ENCODE data around the gene TLE1. TPM values are rescaled to one million over a fixed set of nuclear protein-coding genes. Genes with fewer than 3 reads are reported as not detected.
A peak's percentile ranks its signal among the peaks of the same experiment; 100 is the strongest.

The TLE1 gene
- total RNA-seq, 1 donor from 2014 or later = 79.4 TPM

DNA sequence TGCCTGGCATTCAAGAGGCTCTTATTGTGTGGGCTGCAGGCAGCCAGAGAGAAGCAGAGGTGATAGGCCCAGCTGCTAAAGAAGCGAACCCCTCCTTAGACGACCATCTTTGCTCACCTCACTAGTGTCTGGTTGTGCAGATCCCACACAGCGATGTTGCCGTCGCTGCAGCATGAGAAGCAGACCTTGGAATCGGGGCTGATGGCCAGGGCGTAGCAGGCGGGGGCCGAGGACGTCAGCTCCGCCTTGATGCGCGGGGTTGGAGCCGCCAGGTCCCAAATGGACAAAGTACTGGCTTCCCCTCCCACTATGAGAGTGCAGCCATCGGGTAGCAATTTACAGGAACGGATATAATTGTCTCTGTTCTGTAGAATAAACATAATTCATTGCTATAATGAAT, 98.7 kb downstream of the TLE1 start:
- Mint-ChIP-seq H3K36me3 (ENCODE audit: low read depth, unreplicated experiment) (peaks cover 65% of the 10 kb centered on the region), H3K4me3 (ENCODE audit: unreplicated experiment) (no peak overlapping the region), H3K27ac (ENCODE audit: unreplicated experiment) (no peak overlapping the region), H3K27me3 (ENCODE audit: unreplicated experiment) (peaks cover 10% of the 10 kb centered on the region), H3K9me3 (ENCODE audit: unreplicated experiment) (no peaks in the 10 kb centered on the region), H3K4me1 (ENCODE audit: unreplicated experiment) (peaks cover 66% of the 10 kb centered on the region)
- TF ChIP-seq, protein P1, sequence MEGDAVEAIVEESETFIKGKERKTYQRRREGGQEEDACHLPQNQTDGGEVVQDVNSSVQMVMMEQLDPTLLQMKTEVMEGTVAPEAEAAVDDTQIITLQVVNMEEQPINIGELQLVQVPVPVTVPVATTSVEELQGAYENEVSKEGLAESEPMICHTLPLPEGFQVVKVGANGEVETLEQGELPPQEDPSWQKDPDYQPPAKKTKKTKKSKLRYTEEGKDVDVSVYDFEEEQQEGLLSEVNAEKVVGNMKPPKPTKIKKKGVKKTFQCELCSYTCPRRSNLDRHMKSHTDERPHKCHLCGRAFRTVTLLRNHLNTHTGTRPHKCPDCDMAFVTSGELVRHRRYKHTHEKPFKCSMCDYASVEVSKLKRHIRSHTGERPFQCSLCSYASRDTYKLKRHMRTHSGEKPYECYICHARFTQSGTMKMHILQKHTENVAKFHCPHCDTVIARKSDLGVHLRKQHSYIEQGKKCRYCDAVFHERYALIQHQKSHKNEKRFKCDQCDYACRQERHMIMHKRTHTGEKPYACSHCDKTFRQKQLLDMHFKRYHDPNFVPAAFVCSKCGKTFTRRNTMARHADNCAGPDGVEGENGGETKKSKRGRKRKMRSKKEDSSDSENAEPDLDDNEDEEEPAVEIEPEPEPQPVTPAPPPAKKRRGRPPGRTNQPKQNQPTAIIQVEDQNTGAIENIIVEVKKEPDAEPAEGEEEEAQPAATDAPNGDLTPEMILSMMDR (IDR thresholded peaks at IDR 0.05; ENCODE audit: unreplicated experiment) = no peak
- no peak for DNase-seq (ENCODE audit: low spot score)

- peak overlapping the region; percentile 62 for H3K4me3 Mint-ChIP-seq (ENCODE audit: unreplicated experiment)
- peaks cover 10% of the 10 kb centered on the region for H3K27me3 Mint-ChIP-seq (ENCODE audit: unreplicated experiment)
- no peak overlapping the region for H3K27ac Mint-ChIP-seq (ENCODE audit: unreplicated experiment)
- H3K4me1 Mint-ChIP-seq (ENCODE audit: unreplicated experiment) = peaks cover 59% of the 10 kb centered on the region
- H3K9me3 Mint-ChIP-seq (ENCODE audit: unreplicated experiment) = no peaks in the 10 kb centered on the region
- TF ChIP-seq, protein P1 (IDR thresholded peaks at IDR 0.05; ENCODE audit: unreplicated experiment) = no peak
- H3K36me3 Mint-ChIP-seq (ENCODE audit: low read depth, unreplicated experiment) = peaks cover 69% of the 10 kb centered on the region
- no peak for DNase-seq (ENCODE audit: low spot score)
These were observed 99.5 kb downstream of the TLE1 start for GRCh38 chr9:81589819-81590218.

- Mint-ChIP-seq H3K9me3 (ENCODE audit: unreplicated experiment) (no peaks in the 10 kb centered on the region), H3K27ac (ENCODE audit: unreplicated experiment) (no peak overlapping the region)
- TF ChIP-seq, protein P1 (IDR thresholded peaks at IDR 0.05; ENCODE audit: unreplicated experiment) = no peak
These were observed 100.0 kb downstream of the TLE1 start for GRCh38 chr9:81589392-81589791.

DNA sequence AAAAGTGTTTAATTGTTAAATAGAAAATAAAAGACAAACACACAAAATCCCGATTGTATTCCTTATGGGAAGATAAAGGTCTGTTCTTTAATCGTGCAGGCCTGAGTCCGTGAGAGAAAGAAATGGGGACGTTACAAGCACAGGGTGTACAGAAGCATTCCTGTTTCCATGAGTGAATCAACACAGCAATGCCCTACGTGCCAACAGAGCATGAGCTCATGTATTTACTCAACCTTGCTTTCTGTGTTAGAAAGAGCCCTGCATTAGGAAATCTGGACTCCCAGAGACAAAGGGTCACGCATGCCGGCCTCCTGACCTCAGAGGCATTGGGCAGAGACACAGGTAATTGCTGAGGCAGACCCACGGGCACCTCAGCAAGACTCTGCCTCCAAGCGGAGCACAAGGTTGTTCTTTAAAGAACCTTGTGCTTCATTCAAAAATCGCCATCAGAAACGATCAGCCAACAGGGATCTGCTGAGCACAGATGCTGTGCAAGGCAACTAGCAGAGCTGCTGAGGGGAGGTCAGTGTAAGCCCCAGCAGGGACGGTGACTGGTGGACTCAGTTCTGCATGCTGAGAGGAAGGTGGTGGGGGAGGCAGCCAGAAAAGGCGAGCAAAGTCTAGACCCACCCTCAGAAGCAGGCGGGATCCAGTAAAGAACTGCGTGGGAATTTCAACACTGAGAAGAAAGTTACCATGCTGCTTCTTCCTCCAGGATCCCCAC, 101.0 kb downstream of the TLE1 start:
- Mint-ChIP-seq H3K4me1 (ENCODE audit: unreplicated experiment) (peaks cover 44% of the 10 kb centered on the region), H3K27ac (ENCODE audit: unreplicated experiment) (peak overlapping the region; percentile 86), H3K36me3 (ENCODE audit: low read depth, unreplicated experiment) (peaks cover 61% of the 10 kb centered on the region), H3K27me3 (ENCODE audit: unreplicated experiment) (peaks cover 10% of the 10 kb centered on the region), H3K4me3 (ENCODE audit: unreplicated experiment) (peak overlapping the region; percentile 82), H3K9me3 (ENCODE audit: unreplicated experiment) (no peaks in the 10 kb centered on the region)
- DNase-seq (ENCODE audit: low spot score) = no peak
- TF ChIP-seq, protein P1 (IDR thresholded peaks at IDR 0.05; ENCODE audit: unreplicated experiment) = no peak

More at GRCh38 chr9:81589392-81589791, 100.0 kb downstream of the TLE1 start:
- peak overlapping the region; percentile 62 for H3K4me3 Mint-ChIP-seq (ENCODE audit: unreplicated experiment)
- peaks cover 10% of the 10 kb centered on the region for H3K27me3 Mint-ChIP-seq (ENCODE audit: unreplicated experiment)
- no peak for DNase-seq (ENCODE audit: low spot score)
- H3K36me3 Mint-ChIP-seq (ENCODE audit: low read depth, unreplicated experiment) = peaks cover 69% of the 10 kb centered on the region
- H3K4me1 Mint-ChIP-seq (ENCODE audit: unreplicated experiment) = peaks cover 55% of the 10 kb centered on the region

DNA sequence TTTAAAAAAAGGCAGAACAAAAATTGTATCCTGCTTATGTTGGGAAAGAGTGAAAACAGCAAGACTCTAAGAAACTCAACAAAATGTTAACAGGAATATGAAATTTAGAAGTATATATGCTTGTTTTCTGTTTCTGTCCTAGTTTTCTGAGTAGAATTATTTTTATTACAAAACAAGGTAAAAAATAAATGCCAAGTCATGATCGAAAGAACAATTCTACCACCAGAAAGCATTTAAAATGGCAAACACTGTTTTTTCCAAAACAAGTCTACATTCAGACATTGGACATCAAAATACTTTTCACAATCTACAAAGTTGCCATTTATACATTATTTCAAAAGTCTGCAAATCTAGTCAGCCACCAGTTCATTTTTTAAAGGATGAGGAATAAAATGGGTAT, 102.6 kb downstream of the TLE1 start:
- H3K27ac Mint-ChIP-seq (ENCODE audit: unreplicated experiment) = peak overlapping the region; percentile 13
- H3K36me3 Mint-ChIP-seq (ENCODE audit: low read depth, unreplicated experiment) = peaks cover 68% of the 10 kb centered on the region
- H3K4me3 Mint-ChIP-seq (ENCODE audit: unreplicated experiment) = no peak overlapping the region
- no peak for DNase-seq (ENCODE audit: low spot score)
- peaks cover 33% of the 10 kb centered on the region for H3K4me1 Mint-ChIP-seq (ENCODE audit: unreplicated experiment)
- peaks cover 6% of the 10 kb centered on the region for H3K27me3 Mint-ChIP-seq (ENCODE audit: unreplicated experiment)
- TF ChIP-seq, protein P1 (IDR thresholded peaks at IDR 0.05; ENCODE audit: unreplicated experiment) = no peak
- H3K9me3 Mint-ChIP-seq (ENCODE audit: unreplicated experiment) = no peaks in the 10 kb centered on the region

Data from endothelial cell (in vitro differentiated cells).